GM21529 (cell line): ENCODE results near the gene GPAT3.
"Not testable (repeated sequence)": the region's sequence is repeated elsewhere in the genome, so short reads cannot be mapped to it uniquely, and the experiment has no call there.

Experiments used
- ATAC-seq: cut with Tn5 transposase; IDR thresholded peaks from one replicate; pipeline ENCODE4 v1.9.1; 2021; ENCODE audit not compliant: unreplicated experiment

Gene GPAT3

DNA sequence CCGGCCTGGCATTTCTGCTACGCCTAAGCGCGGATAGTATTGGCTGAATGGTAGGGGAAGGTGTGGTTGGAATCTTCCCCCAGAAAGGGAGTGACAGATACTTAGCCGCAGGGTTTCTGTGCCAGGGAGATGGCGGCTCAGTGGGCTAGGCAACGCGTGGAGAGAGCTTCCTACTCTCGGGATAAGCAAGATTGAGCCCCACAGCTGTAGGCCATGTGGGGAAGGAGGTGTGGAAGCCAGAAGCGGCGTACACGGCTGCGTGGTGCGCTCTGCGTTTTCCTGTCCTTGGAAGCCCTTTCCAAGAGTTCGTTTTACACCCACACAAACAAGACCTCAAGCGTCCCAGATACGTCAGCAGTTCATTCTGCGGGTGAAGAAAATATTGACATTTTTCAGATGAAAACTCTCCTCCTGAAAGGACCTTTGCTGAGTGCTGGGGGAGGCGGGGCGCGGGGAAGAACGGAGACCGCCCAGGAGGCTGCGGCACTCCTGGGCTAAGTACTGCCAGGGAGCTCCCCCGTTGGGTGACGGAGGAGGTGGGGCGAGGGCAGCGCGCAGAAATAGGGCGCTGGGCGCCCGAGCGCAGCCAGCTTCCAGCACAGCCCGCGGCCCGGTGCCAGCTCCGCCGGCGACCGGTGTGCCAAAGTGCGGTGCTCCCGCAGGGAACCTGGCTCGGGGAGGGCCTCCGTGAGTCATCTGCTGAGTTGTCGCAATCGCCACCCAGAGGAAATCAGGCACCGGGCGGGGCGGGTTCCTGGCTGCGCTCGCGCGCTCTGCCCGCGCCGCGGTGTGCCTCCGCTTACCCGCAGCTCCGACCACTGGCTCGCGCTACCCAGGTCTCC is at the start of gene GPAT3:
TSS of gene GPAT3 (plus strand) at position 589 of the 842 bp plus-strand sequence. CDS start 515 bp downstream, outside the sequence.
- ATAC-seq: peak; percentile 85

DNA sequence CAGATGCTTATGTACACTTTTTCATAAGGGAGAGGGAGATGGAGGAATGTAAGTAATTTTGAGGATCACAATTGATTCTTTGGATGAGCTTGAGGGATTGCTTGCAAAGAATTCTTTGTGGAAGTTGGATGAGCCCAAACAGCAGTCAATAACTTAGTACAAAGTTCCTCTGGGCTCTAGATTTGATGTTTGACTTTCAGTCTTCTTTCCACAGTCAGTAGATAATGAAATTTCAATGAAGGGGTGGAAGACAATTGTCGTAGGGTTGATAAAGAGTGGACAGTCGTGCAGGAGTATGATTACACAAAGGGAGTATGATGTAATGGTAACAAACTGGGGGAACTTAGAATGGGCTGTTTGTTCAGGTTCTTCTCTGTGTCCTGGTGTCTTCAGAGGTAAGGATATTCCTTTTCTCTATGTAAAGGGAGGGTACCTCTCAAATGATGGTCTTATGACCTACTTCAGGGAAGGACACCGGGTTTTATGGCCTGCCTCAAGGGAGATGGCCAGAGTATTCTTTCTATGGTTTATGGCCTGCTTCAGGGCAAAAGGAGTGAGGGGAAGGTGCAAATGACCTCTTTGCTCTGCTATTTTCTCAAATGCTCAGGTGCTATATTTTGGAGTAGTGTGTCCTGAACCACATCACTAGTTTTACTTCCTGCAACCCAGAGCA is 49.3 kb upstream of the GPAT3 start:
- ATAC-seq: no peak

DNA sequence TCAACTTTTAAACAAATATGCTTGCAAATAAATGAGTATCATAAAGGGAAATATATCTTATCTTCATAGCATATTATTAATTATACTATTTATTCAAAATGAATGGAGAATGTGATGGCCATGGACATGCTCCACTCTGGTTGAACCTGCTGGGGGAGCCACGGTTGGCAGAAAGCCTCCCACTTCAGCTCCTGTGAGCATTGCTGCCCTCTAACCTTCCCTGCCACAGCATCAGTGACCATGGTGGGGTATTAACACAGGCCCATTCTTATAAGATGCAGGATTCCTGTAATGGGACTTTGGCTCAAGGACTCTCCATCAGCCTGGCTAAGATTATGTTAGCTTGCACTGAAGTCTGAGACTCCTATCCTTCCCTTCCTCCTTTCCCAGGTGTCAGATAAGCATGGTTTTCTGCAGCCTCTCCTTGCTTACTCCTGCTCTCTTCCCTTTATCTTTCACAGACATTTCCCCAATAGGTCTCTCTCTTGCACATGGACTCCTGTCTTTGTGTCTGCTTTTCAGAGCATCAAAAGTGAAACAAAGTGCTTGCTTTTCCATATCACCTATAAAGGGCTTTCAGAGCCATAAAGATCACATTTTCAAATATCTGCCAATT is 46.1 kb upstream of the GPAT3 start:
- ATAC-seq: no peak

DNA sequence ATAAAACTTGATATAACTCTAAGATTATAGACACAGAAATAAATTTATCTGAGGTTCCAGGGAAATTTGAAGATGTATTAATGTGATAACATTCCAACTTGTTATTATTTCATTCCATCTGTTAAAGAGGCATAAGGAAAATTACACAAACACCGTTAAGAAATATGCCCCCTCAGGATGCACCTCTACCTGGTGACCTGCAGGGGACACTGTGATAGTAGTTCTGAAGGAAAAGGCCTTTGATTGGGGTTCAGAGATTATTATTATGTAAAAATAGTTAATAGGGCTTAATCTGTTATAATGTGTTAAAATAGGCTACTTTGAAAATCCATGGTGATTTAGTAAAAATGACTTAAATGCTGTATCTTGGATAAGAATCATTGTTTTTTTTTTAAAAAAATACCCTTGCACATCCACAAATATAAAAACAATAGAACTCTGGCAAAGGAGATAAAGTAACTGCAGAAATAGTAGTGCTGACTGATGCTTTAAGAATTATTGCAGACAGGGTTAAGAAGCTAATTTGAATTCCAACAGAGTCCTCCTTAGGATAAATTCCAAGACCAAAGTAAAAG is 44.9 kb upstream of the GPAT3 start:
- peak; percentile 84 for ATAC-seq

DNA sequence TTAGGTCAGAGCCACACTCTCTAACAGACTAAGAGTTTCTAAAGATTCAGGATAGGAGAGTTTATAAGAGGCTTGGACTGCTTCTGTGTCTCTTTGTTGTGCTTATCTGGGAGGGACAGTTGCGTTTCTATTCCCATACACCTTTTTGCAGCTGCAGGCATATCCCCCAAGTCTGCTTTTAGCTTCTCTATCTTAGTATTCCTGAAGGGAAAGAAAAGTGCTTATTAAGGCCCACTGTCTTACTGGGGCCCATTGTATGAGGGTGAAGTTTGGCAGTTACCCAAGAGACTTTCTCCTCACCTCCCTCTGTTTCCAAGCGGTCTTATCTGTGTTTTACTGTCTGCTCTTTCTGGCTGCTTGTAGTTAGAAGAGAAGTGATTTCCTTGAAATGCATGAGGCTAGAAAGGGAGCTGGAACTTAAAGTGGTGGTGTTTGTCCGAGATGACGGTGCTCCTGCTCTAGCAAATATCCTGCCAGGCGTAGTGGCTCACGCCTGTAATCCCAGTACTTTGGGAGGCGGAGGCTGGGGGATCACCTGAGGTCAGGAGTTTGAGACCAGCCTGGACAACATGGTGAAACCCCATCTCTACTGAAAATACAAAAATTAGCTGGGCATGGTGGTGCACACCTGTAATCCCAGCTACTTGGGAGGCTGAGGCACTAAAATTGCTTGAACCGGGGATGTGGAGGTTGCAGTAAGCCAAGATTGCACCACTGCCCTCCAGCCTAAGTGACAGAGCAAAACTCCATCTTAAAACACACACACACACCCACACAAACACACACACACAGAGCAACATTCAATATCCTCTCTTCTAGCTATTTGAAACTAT is 39.6 kb upstream of the GPAT3 start:
- not testable (repeated sequence) for ATAC-seq

DNA sequence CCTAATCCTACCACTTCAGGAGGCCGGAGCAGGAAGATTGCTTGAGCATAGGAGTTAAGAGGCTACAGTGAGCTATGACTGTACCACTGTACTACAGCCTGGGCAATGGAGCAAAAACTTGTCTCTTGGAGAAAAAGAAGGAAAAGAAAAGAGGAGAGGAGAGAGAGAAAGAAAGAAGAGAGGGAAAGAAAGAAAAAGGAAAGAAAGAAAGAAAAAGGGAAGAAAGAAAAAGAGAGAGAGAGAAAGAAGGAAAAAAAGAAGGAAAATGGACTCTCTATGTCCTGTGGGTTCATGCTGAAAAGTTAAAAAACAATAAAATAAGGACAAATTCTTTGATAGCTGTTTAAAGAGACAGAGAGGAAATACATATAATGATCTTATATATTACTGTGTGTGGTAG is 37.7 kb upstream of the GPAT3 start:
- no peak for ATAC-seq

DNA sequence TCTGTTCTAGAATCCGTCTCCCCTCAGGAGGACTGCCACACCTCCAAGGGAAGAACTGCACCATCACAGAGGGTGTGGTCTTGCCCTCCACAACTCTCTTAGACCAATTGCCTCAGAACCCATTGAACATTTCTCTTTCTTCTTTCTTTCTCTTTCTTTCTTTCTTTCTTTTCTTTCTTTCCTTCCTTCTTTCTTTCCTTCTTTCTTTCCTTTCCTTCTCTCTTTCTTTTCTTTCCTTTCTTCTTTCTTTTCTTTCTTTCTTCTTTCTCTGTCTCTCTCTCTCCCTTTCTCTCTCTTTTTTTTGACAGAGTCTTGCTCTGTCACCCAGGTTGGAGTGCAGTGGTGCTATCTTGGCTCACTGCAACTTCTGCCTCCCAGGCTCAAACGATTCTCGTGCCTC is 34.2 kb upstream of the GPAT3 start:
- not testable (repeated sequence) for ATAC-seq

DNA sequence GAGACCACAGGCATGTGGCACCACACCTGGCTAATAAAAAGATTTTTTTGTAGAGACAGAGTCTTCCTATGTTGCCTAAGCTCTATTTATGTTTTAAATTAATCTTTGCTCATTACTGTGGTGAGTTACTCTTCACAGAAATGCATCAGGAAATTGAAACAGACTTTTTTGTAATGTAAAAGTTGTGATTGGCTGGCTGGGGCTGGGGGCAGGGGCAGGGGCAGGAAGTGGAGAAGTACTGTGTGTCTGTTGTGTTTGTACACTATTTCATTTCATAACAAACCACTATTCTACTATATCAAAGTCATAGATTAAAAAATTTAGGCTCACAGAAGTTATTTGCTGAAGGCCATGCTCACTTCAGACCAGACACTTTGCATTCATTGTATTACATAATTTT is 31.9 kb upstream of the GPAT3 start:
- ATAC-seq: no peak

DNA sequence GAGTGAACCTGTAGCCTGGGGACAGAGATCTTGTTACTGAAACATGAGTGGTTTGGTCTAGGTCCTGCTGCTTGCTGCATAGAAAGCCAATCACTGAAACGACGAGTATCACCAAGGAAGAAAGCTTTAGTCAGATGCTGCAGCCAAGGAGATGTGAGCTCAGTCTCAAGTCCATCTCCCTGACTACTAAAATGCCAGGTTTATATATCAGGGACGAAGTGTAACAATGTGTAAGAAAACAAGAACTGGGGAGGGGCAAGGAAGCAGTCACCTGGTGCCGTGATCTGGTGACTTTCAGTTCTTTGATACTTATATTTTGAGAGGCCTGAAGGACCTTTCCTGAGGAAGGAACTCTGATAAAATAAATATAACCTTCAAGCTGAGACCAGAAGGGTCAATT is 31.4 kb upstream of the GPAT3 start:
- no peak for ATAC-seq

DNA sequence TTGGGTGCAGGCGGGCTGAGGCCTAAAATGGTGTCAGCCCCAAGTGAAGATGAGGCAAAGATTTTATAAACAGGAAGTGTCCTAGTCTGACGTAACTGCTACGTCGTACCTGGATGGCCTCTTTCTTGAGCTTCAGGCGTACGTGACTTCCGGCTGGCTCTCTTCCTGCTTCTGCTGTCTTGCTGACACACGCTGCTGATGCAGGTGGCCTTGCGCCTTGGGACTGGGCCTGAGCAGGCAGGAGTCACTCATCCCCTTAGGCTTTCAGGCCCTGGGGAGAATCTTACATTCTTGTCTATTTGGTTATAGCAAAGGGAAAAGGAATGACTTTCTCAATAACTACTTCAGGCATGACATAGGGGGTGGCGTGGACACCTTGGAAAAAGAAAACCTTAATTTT is 30.9 kb upstream of the GPAT3 start:
- ATAC-seq: no peak

DNA sequence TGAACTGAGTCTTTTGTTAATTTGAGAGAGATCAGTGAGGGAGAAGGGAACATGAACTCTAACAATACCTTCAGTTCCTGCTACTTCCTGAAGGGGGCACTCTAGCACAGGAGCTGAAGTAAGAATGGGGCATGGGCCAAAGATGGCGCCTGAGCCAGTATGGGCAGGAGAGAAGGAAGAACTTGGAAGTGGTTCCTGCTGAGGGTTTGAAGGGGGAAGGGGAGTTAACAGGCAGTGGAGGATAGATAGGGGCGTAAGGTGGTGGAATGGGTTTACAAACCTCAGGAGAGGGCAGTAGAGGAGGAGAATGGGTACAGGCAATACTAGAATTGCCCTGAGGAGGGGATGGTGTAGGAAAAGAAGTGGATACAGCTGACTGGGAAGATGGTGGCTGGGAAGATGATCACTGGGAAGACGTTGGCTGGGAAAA is 26.7 kb upstream of the GPAT3 start:
- not testable (repeated sequence) for ATAC-seq

DNA sequence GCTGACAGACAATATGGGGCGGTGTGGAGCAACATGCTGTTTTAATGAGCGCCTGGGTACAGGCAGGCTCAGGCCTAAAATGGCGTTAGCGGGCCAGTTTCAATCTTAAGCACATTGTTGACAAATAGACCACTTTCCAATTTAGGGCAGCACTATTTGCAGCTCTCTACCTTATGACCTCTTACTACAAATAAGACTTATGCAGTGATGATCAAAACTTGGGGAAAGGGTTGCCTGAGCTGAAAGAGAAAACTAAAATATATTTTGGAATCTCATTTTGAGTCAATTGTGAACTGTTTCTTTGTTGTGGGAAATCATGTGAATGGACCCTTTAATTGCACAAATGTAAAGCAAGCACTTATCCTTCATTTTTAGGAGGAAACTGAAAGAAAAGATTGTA is 25.5 kb upstream of the GPAT3 start:
- ATAC-seq: no peak

DNA sequence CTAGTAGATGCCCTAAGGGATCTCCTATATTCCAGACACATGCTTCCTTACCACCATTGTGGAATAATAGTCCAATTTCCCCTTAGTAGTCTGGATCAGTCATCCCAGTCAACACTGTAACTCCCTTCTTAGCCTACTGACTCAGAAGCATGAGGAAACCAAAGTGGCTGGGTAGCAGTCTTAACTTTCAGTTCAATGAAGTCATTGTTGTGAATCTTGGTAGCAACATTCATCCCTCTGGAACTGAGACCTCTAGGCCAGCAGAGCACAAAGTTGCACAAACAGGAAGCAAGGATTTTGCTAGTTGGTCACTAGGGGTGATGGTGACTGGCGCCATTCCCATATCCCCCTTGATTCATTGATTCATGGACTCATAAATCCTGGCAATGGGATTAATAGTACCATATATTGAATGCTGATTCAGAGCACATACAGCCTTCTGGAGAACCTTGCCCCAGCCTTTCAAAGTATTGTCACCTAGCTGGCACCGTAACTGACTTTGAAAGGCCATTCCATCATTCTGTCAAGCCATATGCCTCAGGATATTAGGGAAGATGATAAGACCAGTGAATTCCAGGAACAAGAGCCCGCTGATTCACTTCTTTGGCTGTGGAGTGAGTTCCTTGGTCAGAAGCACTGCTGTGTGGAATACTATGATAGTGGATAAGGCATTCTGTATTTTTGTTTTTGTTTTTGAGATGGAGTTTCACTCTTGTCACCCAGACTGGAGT is 19.7 kb upstream of the GPAT3 start:
- ATAC-seq: no peak

DNA sequence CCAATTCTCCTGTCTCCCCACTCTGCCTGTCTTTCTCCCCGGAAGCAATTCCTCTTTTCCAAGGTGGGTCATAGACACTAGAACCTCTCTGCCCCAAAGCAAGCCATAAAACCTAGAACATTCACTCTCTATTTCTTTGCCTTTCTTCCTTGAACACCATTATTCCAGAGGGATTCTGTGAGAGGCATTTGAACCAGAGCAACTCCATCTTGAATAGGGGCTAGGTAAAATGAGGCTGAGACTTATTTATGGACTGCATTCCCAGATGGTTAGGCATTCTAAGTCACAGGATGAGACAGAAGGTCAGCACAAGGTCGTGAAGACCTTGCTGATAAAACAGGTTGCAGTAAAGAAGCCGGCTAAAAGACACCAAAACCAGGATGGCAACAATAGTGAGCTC is 13.7 kb upstream of the GPAT3 start:
- ATAC-seq: no peak

DNA sequence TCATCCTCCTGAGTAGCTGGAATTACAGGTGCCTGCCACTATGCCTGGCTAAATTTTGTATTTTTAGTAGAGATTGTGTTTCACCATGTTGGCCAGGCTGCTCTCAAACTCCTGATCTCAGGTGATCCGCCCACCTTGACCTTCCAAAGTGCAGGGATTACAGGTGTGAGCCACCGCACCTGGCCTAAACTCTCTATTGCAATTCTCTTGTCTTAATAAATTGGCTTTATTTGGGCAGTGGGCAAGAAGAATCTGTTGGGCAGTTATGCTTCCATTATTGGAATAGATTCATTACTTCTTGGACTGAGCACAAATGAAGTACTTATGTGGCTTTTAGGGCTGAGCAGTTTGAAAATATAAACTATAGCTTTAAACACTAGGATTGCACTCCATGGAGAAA is 8.2 kb upstream of the GPAT3 start:
- no peak for ATAC-seq

DNA sequence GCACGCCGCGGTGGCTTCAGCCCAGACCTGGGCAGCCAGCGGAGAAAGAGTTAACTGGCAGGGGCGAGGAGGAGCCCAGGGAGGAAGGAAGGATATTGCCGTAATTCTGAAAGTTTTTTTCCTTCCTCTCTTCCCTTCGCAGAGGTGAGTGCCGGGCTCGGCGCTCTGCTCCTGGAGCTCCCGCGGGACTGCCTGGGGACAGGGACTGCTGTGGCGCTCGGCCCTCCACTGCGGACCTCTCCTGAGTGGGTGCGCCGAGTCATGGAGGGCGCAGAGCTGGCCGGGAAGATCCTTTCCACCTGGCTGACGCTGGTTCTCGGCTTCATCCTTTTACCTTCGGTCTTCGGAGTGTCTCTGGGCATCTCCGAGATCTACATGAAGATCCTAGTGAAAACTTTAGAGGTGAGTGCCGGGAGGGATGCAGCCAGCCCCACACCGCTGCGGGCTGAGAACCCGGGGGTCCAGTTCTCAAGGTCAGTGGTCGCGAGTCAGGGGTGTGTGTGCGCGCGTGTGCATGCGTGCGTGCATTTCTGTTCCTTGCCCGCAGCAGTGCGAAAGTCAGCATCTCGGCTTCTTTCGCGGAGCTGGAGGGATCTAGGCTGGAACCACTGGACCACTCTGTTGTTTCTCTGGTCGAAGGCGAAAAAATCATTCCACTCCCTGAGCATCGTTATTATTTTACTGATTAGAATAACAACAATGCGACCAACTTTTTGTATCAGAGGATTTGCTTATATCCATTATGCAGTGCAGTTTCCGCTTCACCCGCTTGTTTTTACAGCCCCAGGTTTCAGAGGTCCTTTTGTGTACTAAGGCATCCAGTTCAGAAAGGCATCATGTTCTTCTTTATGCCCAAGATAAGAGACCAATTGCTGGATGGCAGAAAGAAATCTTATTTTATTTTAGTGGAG is 709 bp downstream of the GPAT3 start:
- peak; percentile 23 for ATAC-seq

DNA sequence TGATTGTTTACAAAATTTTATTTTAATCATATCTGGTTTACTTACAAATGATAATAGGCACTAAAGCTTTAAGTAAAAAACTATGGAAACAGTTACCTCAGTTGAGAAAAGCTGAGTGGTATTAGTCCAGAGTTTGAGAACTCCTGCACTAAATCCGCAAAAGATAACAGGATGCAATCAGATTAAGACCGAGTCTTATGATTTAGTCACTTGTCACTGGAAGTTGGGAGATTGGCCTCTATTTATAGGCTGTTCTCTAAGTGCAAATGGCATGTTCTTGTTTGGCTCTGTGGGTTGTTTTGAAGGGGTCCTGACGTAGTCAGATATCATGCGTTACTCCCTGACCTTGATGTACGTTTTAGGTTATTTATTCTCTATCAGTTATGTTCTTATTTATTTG is 6.3 kb downstream of the GPAT3 start:
- no peak for ATAC-seq

DNA sequence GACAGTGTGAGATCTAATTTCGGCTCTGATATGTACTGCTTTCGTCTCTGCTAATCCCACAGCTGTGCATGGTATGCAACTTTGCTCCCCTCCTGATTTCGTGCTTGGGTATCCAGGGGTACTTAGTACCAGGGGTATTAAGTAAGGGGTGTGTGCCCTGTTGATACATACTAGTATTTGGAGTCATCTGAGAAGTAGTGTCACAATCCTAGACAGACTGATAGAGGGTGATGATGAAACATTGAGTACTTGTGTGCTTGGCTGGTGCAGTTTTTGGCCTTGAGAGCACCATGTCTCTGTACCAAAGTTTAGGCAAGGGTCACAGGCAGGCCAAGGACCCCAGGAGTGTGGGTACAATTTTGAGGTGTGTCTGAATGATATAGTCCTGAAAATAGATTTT is 10.9 kb downstream of the GPAT3 start:
- ATAC-seq: no peak
